Smooth muscle cell (in vitro differentiated cells): ENCODE data around the gene PPP1R13B. TPM values are rescaled to one million over a fixed set of nuclear protein-coding genes. Genes with fewer than 3 reads are reported as not detected.

ENCODE experiments used
- DNase-seq: peaks from one replicate; lab custom pipeline; 2025; ENCODE audit not compliant: unreplicated experiment; lab: John Stamatoyannopoulos, UW
- H2AFZ ChIP-seq: fragments of 200-600 bp; sonication (generic); 2 replicates; pipeline ENCODE4 v1.6.0; 2016; ENCODE audit warnings: antibody characterized with exemption, low read depth, mild to moderate bottlenecking
- H3F3A ChIP-seq: fragments of 200-600 bp; sonication (generic); 2 replicates; pipeline ENCODE4 v1.6.0; 2017; ENCODE audit warnings: antibody characterized with exemption, low read depth
- H3K27ac ChIP-seq: fragments of 200-600 bp; sonication (generic); 2 replicates; pipeline ENCODE4 v1.5.1; 2016; ENCODE audit warnings: low read depth, mild to moderate bottlenecking
- H3K27me3 ChIP-seq: fragments of 200-600 bp; sonication (generic); 2 replicates; pipeline ENCODE4 v1.6.1; 2016; ENCODE audit warnings: low read depth, mild to moderate bottlenecking
- H3K36me3 ChIP-seq: fragments of 200-600 bp; sonication (generic); 2 replicates; pipeline ENCODE4 v1.5.1; 2016; ENCODE audit warnings: low read depth
- H3K4me1 ChIP-seq: fragments of 200-600 bp; sonication (generic); 2 replicates; pipeline ENCODE4 v1.5.1; 2016; ENCODE audit warnings: low read depth
- H3K4me2 ChIP-seq: fragments of 200-600 bp; sonication (generic); 2 replicates; pipeline ENCODE4 v1.6.0; 2016; ENCODE audit warnings: mild to moderate bottlenecking
- H3K4me3 ChIP-seq: fragments of 200-600 bp; sonication (generic); 2 replicates; pipeline ENCODE4 v1.5.1; 2016; ENCODE audit warnings: mild to moderate bottlenecking
- H3K79me2 ChIP-seq: fragments of 200-600 bp; sonication (generic); 2 replicates; pipeline ENCODE4 v1.6.0; 2016; ENCODE audit warnings: low read depth, mild to moderate bottlenecking
- H3K9ac ChIP-seq: fragments of 200-600 bp; sonication (generic); 2 replicates; pipeline ENCODE4 v1.6.0; 2016; ENCODE audit warnings: low read depth
- H3K9me3 ChIP-seq: fragments of 200-600 bp; sonication (generic); replicated peaks from 2 replicates; pipeline ENCODE4 v1.5.1; 2016; ENCODE audit warnings: low read depth
- H4K20me1 ChIP-seq: fragments of 200-600 bp; sonication (generic); 2 replicates; pipeline ENCODE4 v1.6.0; 2016; ENCODE audit warnings: low read depth
- CTCF ChIP-seq: fragments of 200-600 bp; sonication (generic); IDR thresholded peaks from 2 replicates; pipeline ENCODE4 v1.5.1; 2017; ENCODE audit warnings: borderline replicate concordance, mild to moderate bottlenecking, antibody characterized with exemption; ENCODE audit not compliant: insufficient read depth, poor library complexity, severe bottlenecking
- WGBS: methylation state at CpG from one replicate; pipeline ENCODE4 v1.1.7; 2016; ENCODE audit warnings: low lambda C conversion rate; 5-methylcytosine and 5-hydroxymethylcytosine counted together
- polyA plus RNA-seq: library from polyadenylated mRNA; unstranded; fragments of >200 nt; fragmentation: Nextera tagmentation; extraction: Ambion mirVana; gene quantifications from 2 replicates; pipeline ENCODE4 v1.2.1, GENCODE V29; 2016
- total RNA-seq: library from RNA; depleted of rRNA; stranded (reverse); fragments of >200 nt; gene quantifications from 2 replicates; pipeline ENCODE4 v1.2.3, GENCODE V29; 2014

The PPP1R13B gene
- total and polyA plus RNA-seq, 2 experiments from 2014 or later: 2.3 to 4.3 TPM

- Histone ChIP-seq H3K4me3 (no peak overlapping the region), H3K36me3 (no peaks in the 10 kb centered on the region), H3K9me3 (no peaks in the 10 kb centered on the region), H3K4me1 (no peaks in the 10 kb centered on the region), H3K9ac (no peak overlapping the region), H3K27me3 (no peaks in the 10 kb centered on the region), H4K20me1 (peaks cover 70% of the 10 kb centered on the region), H3K79me2 (peaks cover 8% of the 10 kb centered on the region), H3K4me2 (no peak overlapping the region), H2AFZ (no peak overlapping the region), H3F3A (peaks cover 9% of the 10 kb centered on the region), H3K27ac (no peak overlapping the region)
- WGBS: 89% methylated on average over 25 of the region's 25 CpGs
- DNase-seq: no peak
- no peak for TF ChIP-seq CTCF
These were observed 147.2 kb downstream of the PPP1R13B start for GRCh38 chr14:103699901-103700752.

- Histone ChIP-seq H3K4me2 (no peak overlapping the region), H3K36me3 (no peaks in the 10 kb centered on the region), H3K4me3 (no peak overlapping the region), H3K79me2 (peaks cover 8% of the 10 kb centered on the region), H3K9ac (no peak overlapping the region), H3K4me1 (no peaks in the 10 kb centered on the region), H3K27me3 (no peaks in the 10 kb centered on the region), H3F3A (peaks cover 9% of the 10 kb centered on the region), H2AFZ (no peak overlapping the region), H3K9me3 (no peaks in the 10 kb centered on the region), H4K20me1 (peaks cover 79% of the 10 kb centered on the region), H3K27ac (no peak overlapping the region)
- TF ChIP-seq CTCF: no peak
- WGBS: 90% methylated on average over 17 of the region's 17 CpGs
- DNase-seq: no peak
These were observed 148.1 kb downstream of the PPP1R13B start for GRCh38 chr14:103699261-103699661.

- no peak for TF ChIP-seq CTCF
- Histone ChIP-seq H3K9ac (no peak overlapping the region), H4K20me1 (peaks cover 79% of the 10 kb centered on the region), H3K4me1 (no peaks in the 10 kb centered on the region), H3K4me3 (no peak overlapping the region), H3K9me3 (no peaks in the 10 kb centered on the region), H3K27ac (no peak overlapping the region), H3K4me2 (no peak overlapping the region), H3K36me3 (no peaks in the 10 kb centered on the region), H3K27me3 (no peaks in the 10 kb centered on the region), H2AFZ (no peak overlapping the region), H3F3A (peaks cover 9% of the 10 kb centered on the region), H3K79me2 (peaks cover 8% of the 10 kb centered on the region)
- no peak for DNase-seq
- WGBS: 95% methylated on average over 32 of the region's 33 CpGs
These were observed 148.8 kb downstream of the PPP1R13B start for GRCh38 chr14:103698380-103699260.
